IMR-90 (cell line): ENCODE results near the gene GRAMD4.

Experiments
- MAZ ChIP-seq: IDR thresholded peaks from 2 replicates; pipeline ENCODE4 v1.6.1; 2012; ENCODE audit warnings: low read depth, mild to moderate bottlenecking, low read length, improper control_type of control experiment, moderate library complexity, borderline replicate concordance
- POLR2A ChIP-seq: IDR thresholded peaks from 2 replicates; pipeline ENCODE4 v1.6.1; 2012; ENCODE audit warnings: mild to moderate bottlenecking, low read depth, low read length
- RAD21 ChIP-seq: IDR thresholded peaks from 2 replicates; pipeline ENCODE4 v1.6.1; 2012; ENCODE audit warnings: low read length, improper control_type of control experiment
- TF ChIP-seq, protein P1 (sequence below): conservative IDR thresholded peaks from 2 replicates; pipeline ENCODE4 v1.5.1; 2012; ENCODE audit warnings: mild to moderate bottlenecking, low read depth, low read length, improper control_type of control experiment
- TF ChIP-seq, protein P2 (sequence below): fragments of 150-350 bp; IDR thresholded peaks from 2 replicates; pipeline ENCODE4 v1.6.1; 2016; ENCODE audit warnings: low read depth, mild to moderate bottlenecking, low read length, moderate library complexity, borderline replicate concordance
- TF ChIP-seq, protein P3 (sequence below): fragments of 150-350 bp; IDR thresholded peaks from 2 replicates; pipeline ENCODE4 v1.6.1; 2017; ENCODE audit warnings: mild to moderate bottlenecking, antibody characterized with exemption, low read length, low read depth

DNA sequence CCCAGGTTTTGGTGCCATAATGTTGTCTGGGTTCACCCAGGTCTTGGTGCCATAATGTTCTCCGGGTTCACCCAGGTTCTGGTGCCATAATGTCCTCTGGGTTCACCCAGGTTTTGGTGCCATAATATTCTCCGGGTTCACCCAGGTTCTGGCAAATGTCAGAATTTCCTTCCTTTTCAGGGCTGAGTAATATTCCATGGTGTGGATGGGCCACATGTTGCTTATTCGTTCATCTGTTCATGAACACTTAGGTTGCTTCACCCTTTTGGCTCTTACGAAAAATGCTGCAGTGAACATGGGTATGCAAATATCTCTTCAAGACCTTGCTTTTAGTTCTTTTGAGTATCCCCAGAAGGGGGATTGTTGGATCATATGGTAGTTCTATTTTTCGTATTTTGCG lies 15.1 kb upstream of the GRAMD4 start:
- TF ChIP-seq, protein P1, sequence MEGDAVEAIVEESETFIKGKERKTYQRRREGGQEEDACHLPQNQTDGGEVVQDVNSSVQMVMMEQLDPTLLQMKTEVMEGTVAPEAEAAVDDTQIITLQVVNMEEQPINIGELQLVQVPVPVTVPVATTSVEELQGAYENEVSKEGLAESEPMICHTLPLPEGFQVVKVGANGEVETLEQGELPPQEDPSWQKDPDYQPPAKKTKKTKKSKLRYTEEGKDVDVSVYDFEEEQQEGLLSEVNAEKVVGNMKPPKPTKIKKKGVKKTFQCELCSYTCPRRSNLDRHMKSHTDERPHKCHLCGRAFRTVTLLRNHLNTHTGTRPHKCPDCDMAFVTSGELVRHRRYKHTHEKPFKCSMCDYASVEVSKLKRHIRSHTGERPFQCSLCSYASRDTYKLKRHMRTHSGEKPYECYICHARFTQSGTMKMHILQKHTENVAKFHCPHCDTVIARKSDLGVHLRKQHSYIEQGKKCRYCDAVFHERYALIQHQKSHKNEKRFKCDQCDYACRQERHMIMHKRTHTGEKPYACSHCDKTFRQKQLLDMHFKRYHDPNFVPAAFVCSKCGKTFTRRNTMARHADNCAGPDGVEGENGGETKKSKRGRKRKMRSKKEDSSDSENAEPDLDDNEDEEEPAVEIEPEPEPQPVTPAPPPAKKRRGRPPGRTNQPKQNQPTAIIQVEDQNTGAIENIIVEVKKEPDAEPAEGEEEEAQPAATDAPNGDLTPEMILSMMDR: no peak
- TF ChIP-seq POLR2A: no peak
- TF ChIP-seq, protein P2, sequence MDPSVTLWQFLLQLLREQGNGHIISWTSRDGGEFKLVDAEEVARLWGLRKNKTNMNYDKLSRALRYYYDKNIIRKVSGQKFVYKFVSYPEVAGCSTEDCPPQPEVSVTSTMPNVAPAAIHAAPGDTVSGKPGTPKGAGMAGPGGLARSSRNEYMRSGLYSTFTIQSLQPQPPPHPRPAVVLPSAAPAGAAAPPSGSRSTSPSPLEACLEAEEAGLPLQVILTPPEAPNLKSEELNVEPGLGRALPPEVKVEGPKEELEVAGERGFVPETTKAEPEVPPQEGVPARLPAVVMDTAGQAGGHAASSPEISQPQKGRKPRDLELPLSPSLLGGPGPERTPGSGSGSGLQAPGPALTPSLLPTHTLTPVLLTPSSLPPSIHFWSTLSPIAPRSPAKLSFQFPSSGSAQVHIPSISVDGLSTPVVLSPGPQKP: no peak
- TF ChIP-seq MAZ: no peak
- no peak for TF ChIP-seq RAD21
- TF ChIP-seq, protein P3, sequence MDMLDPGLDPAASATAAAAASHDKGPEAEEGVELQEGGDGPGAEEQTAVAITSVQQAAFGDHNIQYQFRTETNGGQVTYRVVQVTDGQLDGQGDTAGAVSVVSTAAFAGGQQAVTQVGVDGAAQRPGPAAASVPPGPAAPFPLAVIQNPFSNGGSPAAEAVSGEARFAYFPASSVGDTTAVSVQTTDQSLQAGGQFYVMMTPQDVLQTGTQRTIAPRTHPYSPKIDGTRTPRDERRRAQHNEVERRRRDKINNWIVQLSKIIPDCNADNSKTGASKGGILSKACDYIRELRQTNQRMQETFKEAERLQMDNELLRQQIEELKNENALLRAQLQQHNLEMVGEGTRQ: no peak
